Measurements from ENCODE around the gene RNF213. TPM values are rescaled to one million over a fixed set of nuclear protein-coding genes. Genes with fewer than 3 reads are reported as not detected.

RNF213 gene
- total RNA-seq, 1 donor from 2014 or later = 120 TPM

GRCh38 chr17:80443498-80443897 lies 182.8 kb downstream of the RNF213 start:
- DNase-seq (ENCODE audit: low read depth) = no peak
- no peak overlapping the region for H3K9ac ChIP-seq (ENCODE audit: low read length)
- no peak for FAIRE-seq
- H3K4me1 ChIP-seq (ENCODE audit: insufficient read depth, low read length) = no peaks in the 10 kb centered on the region
- H3K4me3 ChIP-seq (ENCODE audit: insufficient read depth, low read depth, low read length) = no peak overlapping the region
- no peaks in the 10 kb centered on the region for H3K36me3 ChIP-seq (ENCODE audit: insufficient read depth, low read length)
- H3K4me3 Mint-ChIP-seq (ENCODE audit: unreplicated experiment) = no peak overlapping the region
- no peaks in the 10 kb centered on the region for H3K9me3 ChIP-seq (ENCODE audit: insufficient read depth, low read depth, low read length)
- H4K20me1 ChIP-seq (ENCODE audit: insufficient read depth, low read length) = no peaks in the 10 kb centered on the region
- H3K27me3 ChIP-seq (ENCODE audit: insufficient read depth, low read length) = peaks cover 13% of the 10 kb centered on the region
- no peak overlapping the region for H2AFZ ChIP-seq (ENCODE audit: low read depth, low read length)
- no peak overlapping the region for H3K4me2 ChIP-seq (ENCODE audit: low read length)
- H3K9me3 Mint-ChIP-seq (ENCODE audit: unreplicated experiment) = no peaks in the 10 kb centered on the region
- H3K27ac Mint-ChIP-seq (ENCODE audit: unreplicated experiment) = no peak overlapping the region
- H3K27me3 Mint-ChIP-seq (ENCODE audit: low read depth, unreplicated experiment) = peaks cover 13% of the 10 kb centered on the region
- TF ChIP-seq EZH2 (IDR thresholded peaks at IDR 0.05; ENCODE audit: insufficient read depth, low read length) = no peak
- TF ChIP-seq CTCF (IDR thresholded peaks at IDR 0.05; ENCODE audit: insufficient read depth, low read depth, low read length) = no peak
- H3K79me2 ChIP-seq (ENCODE audit: insufficient read depth, low read length) = no peaks in the 10 kb centered on the region
- no peak overlapping the region for H3K27ac ChIP-seq (ENCODE audit: low read depth, low read length)
- H3K36me3 Mint-ChIP-seq (ENCODE audit: low read depth, unreplicated experiment) = peaks cover 2% of the 10 kb centered on the region
- peaks cover 2% of the 10 kb centered on the region for H3K4me1 Mint-ChIP-seq (ENCODE audit: low read depth, unreplicated experiment)

GRCh38 chr17:80443916-80444643 lies 183.4 kb downstream of the RNF213 start:
- peaks cover 16% of the 10 kb centered on the region for H3K27me3 Mint-ChIP-seq (ENCODE audit: low read depth, unreplicated experiment)
- Histone ChIP-seq H3K36me3 (ENCODE audit: insufficient read depth, low read length) (no peaks in the 10 kb centered on the region), H3K9me3 (ENCODE audit: insufficient read depth, low read depth, low read length) (no peaks in the 10 kb centered on the region), H2AFZ (ENCODE audit: low read depth, low read length) (no peak overlapping the region), H3K4me1 (ENCODE audit: insufficient read depth, low read length) (no peaks in the 10 kb centered on the region), H3K4me2 (ENCODE audit: low read length) (no peak overlapping the region), H3K9ac (ENCODE audit: low read length) (no peak overlapping the region), H3K79me2 (ENCODE audit: insufficient read depth, low read length) (no peaks in the 10 kb centered on the region), H3K27me3 (ENCODE audit: insufficient read depth, low read length) (peaks cover 16% of the 10 kb centered on the region), H3K27ac (ENCODE audit: low read depth, low read length) (no peak overlapping the region), H4K20me1 (ENCODE audit: insufficient read depth, low read length) (no peaks in the 10 kb centered on the region), H3K4me3 (ENCODE audit: insufficient read depth, low read depth, low read length) (no peak overlapping the region)
- TF ChIP-seq EZH2 (IDR thresholded peaks at IDR 0.05; ENCODE audit: insufficient read depth, low read length) (no peak), CTCF (IDR thresholded peaks at IDR 0.05; ENCODE audit: insufficient read depth, low read depth, low read length) (no peak)
- H3K27ac Mint-ChIP-seq (ENCODE audit: unreplicated experiment) = no peak overlapping the region
- peaks cover 2% of the 10 kb centered on the region for H3K4me1 Mint-ChIP-seq (ENCODE audit: low read depth, unreplicated experiment)
- no peak overlapping the region for H3K4me3 Mint-ChIP-seq (ENCODE audit: unreplicated experiment)
- DNase-seq (ENCODE audit: low read depth) (no peak), FAIRE-seq (no peak)
- H3K36me3 Mint-ChIP-seq (ENCODE audit: low read depth, unreplicated experiment) = peaks cover 2% of the 10 kb centered on the region
- H3K9me3 Mint-ChIP-seq (ENCODE audit: unreplicated experiment) = no peaks in the 10 kb centered on the region

- H3K27ac ChIP-seq (ENCODE audit: low read depth, low read length) = no peak overlapping the region
- no peak for FAIRE-seq
- Mint-ChIP-seq H3K36me3 (ENCODE audit: low read depth, unreplicated experiment) (peaks cover 2% of the 10 kb centered on the region), H3K27me3 (ENCODE audit: low read depth, unreplicated experiment) (peaks cover 16% of the 10 kb centered on the region), H3K9me3 (ENCODE audit: unreplicated experiment) (no peaks in the 10 kb centered on the region), H3K4me1 (ENCODE audit: low read depth, unreplicated experiment) (peaks cover 2% of the 10 kb centered on the region), H3K27ac (ENCODE audit: unreplicated experiment) (no peak overlapping the region), H3K4me3 (ENCODE audit: unreplicated experiment) (no peak overlapping the region)
- H3K4me3 ChIP-seq (ENCODE audit: insufficient read depth, low read depth, low read length) = no peak overlapping the region
- no peaks in the 10 kb centered on the region for H4K20me1 ChIP-seq (ENCODE audit: insufficient read depth, low read length)
- no peak for DNase-seq (ENCODE audit: low read depth)
- no peak for TF ChIP-seq EZH2 (IDR thresholded peaks at IDR 0.05; ENCODE audit: insufficient read depth, low read length)
- no peak for TF ChIP-seq CTCF (IDR thresholded peaks at IDR 0.05; ENCODE audit: insufficient read depth, low read depth, low read length)
- H3K4me1 ChIP-seq (ENCODE audit: insufficient read depth, low read length) = no peaks in the 10 kb centered on the region
- H3K36me3 ChIP-seq (ENCODE audit: insufficient read depth, low read length) = no peaks in the 10 kb centered on the region
- no peaks in the 10 kb centered on the region for H3K9me3 ChIP-seq (ENCODE audit: insufficient read depth, low read depth, low read length)
- peaks cover 16% of the 10 kb centered on the region for H3K27me3 ChIP-seq (ENCODE audit: insufficient read depth, low read length)
- H2AFZ ChIP-seq (ENCODE audit: low read depth, low read length) = no peak overlapping the region
- H3K9ac ChIP-seq (ENCODE audit: low read length) = no peak overlapping the region
- H3K79me2 ChIP-seq (ENCODE audit: insufficient read depth, low read length) = no peaks in the 10 kb centered on the region
- H3K4me2 ChIP-seq (ENCODE audit: low read length) = no peak overlapping the region
Observed at GRCh38 chr17:80444644-80444979, 184.0 kb downstream of the RNF213 start.
